Neural progenitor cell (in vitro differentiated cells): ENCODE results near the gene EPHA4. TPM values are rescaled to one million over a fixed set of nuclear protein-coding genes. Genes with fewer than 3 reads are reported as not detected.
A peak's percentile ranks its signal among the peaks of the same experiment; 100 is the strongest.

ENCODE experiments used
- DNase-seq: peaks from one replicate; pipeline ENCODE4 v3.0.0-alpha.2; 2016; ENCODE audit warnings: low spot score
- H2AFZ ChIP-seq: fragments of 200-600 bp; sonication (generic); replicated peaks from 2 replicates; pipeline ENCODE4 v1.6.1; 2016; ENCODE audit warnings: antibody characterized with exemption
- H3F3A ChIP-seq: fragments of 200-600 bp; sonication (generic); 2 replicates; pipeline ENCODE4 v1.6.1; 2016; ENCODE audit warnings: antibody characterized with exemption, low read depth
- H3K27ac ChIP-seq: fragments of 200-600 bp; sonication (generic); 2 replicates; pipeline ENCODE4 v1.5.1; 2016; ENCODE audit warnings: mild to moderate bottlenecking
- H3K27me3 ChIP-seq: fragments of 200-600 bp; sonication (generic); 2 replicates; pipeline ENCODE4 v1.6.1; 2016; ENCODE audit warnings: mild to moderate bottlenecking, moderate library complexity
- H3K36me3 ChIP-seq: fragments of 200-600 bp; sonication (generic); 2 replicates; pipeline ENCODE4 v1.5.1; 2016
- H3K4me1 ChIP-seq: fragments of 200-600 bp; sonication (generic); 2 replicates; pipeline ENCODE4 v1.6.1; 2016; ENCODE audit warnings: mixed run types
- H3K4me2 ChIP-seq: fragments of 200-600 bp; sonication (generic); 2 replicates; pipeline ENCODE4 v1.6.1; 2016
- H3K4me3 ChIP-seq: fragments of 200-600 bp; sonication (generic); 2 replicates; pipeline ENCODE4 v1.5.1; 2016
- H3K79me2 ChIP-seq: fragments of 200-600 bp; sonication (generic); 2 replicates; pipeline ENCODE4 v1.6.1; 2016; ENCODE audit warnings: low read depth
- H3K9ac ChIP-seq: fragments of 200-600 bp; sonication (generic); 2 replicates; pipeline ENCODE4 v1.6.1; 2016
- H3K9me3 ChIP-seq: fragments of 200-600 bp; sonication (generic); 2 replicates; pipeline ENCODE4 v1.5.1; 2016; ENCODE audit warnings: low read depth
- H4K20me1 ChIP-seq: fragments of 200-600 bp; sonication (generic); 2 replicates; pipeline ENCODE4 v1.6.1; 2016; ENCODE audit warnings: low read depth
- H3K27ac Mint-ChIP-seq: 3 replicates; pipeline ENCODE4 v1.8.0; 2021; ENCODE audit warnings: mixed read lengths
- H3K27me3 Mint-ChIP-seq: 2 replicates; pipeline ENCODE4 v1.8.0; 2022; ENCODE audit warnings: low read depth, mild to moderate bottlenecking, inconsistent platforms, moderate library complexity, mixed read lengths; ENCODE audit not compliant: insufficient read depth
- H3K36me3 Mint-ChIP-seq: 3 replicates; pipeline ENCODE4 v1.8.0; 2021; ENCODE audit warnings: mixed read lengths
- H3K4me1 Mint-ChIP-seq: 3 replicates; pipeline ENCODE4 v1.8.0; 2021; ENCODE audit warnings: mixed read lengths
- H3K4me3 Mint-ChIP-seq: 3 replicates; pipeline ENCODE4 v1.8.0; 2021; ENCODE audit warnings: mild to moderate bottlenecking, moderate library complexity, mixed read lengths
- H3K9me3 Mint-ChIP-seq: 3 replicates; pipeline ENCODE4 v1.8.0; 2020; ENCODE audit warnings: mixed read lengths
- CTCF ChIP-seq: fragments of 200-600 bp; sonication (generic); IDR thresholded peaks from 2 replicates; pipeline ENCODE4 v1.5.1; 2017; ENCODE audit warnings: antibody characterized with exemption, mild to moderate bottlenecking
- EZH2 ChIP-seq: fragments of 200-600 bp; sonication (generic); IDR thresholded peaks from 2 replicates; pipeline ENCODE4 v1.6.1; 2017; ENCODE audit warnings: antibody characterized with exemption, mild to moderate bottlenecking, moderate library complexity
- EZH2phosphoT487 ChIP-seq: fragments of 200-600 bp; sonication (generic); IDR thresholded peaks from 2 replicates; pipeline ENCODE4 v1.6.1; 2017; ENCODE audit warnings: antibody characterized with exemption
- total RNA-seq: library from RNA; depleted of rRNA; stranded (reverse); fragments of >200 nt; gene quantifications from 2 replicates; pipeline ENCODE4 v1.2.3, GENCODE V29; 2015; ENCODE audit warnings: low replicate concordance

Gene EPHA4
- total RNA-seq, 1 donor from 2014 or later: 323 TPM

GRCh38 chr2:221546505-221547225 lies 25.4 kb downstream of the EPHA4 start:
- Mint-ChIP-seq H3K27ac (no peak overlapping the region), H3K4me3 (no peak overlapping the region), H3K4me1 (peaks cover 7% of the 10 kb centered on the region), H3K27me3 (peaks cover 3% of the 10 kb centered on the region), H3K36me3 (peaks cover 49% of the 10 kb centered on the region), H3K9me3 (peaks cover 15% of the 10 kb centered on the region)
- H3K27ac ChIP-seq: peak overlapping the region; percentile 16
- no peak overlapping the region for H2AFZ ChIP-seq
- H3K4me2 ChIP-seq: peak overlapping the region; percentile 11
- TF ChIP-seq EZH2phosphoT487: no peak
- no peak for TF ChIP-seq EZH2
- no peak for TF ChIP-seq CTCF
- no peak overlapping the region for H3K4me3 ChIP-seq
- H3K4me1 ChIP-seq: peaks cover 51% of the 10 kb centered on the region
- H3K9me3 ChIP-seq: no peaks in the 10 kb centered on the region
- peaks cover 26% of the 10 kb centered on the region for H3F3A ChIP-seq
- no peak overlapping the region for H3K9ac ChIP-seq
- H4K20me1 ChIP-seq: peaks cover 100% of the 10 kb centered on the region
- no peaks in the 10 kb centered on the region for H3K27me3 ChIP-seq
- peaks cover 27% of the 10 kb centered on the region for H3K36me3 ChIP-seq
- H3K79me2 ChIP-seq: peaks cover 100% of the 10 kb centered on the region
- DNase-seq: no peak

GRCh38 chr2:221541131-221541735 lies 30.9 kb downstream of the EPHA4 start:
- Mint-ChIP-seq H3K4me3 (no peak overlapping the region), H3K27ac (no peak overlapping the region), H3K27me3 (peaks cover 3% of the 10 kb centered on the region), H3K36me3 (peaks cover 33% of the 10 kb centered on the region), H3K4me1 (peaks cover 13% of the 10 kb centered on the region), H3K9me3 (peaks cover 8% of the 10 kb centered on the region)
- Histone ChIP-seq H4K20me1 (peaks cover 100% of the 10 kb centered on the region), H3K27me3 (no peaks in the 10 kb centered on the region), H3K4me3 (no peak overlapping the region), H3F3A (peaks cover 18% of the 10 kb centered on the region), H3K27ac (peak overlapping the region; percentile 3), H3K9me3 (no peaks in the 10 kb centered on the region), H3K36me3 (peaks cover 24% of the 10 kb centered on the region), H3K79me2 (peaks cover 100% of the 10 kb centered on the region), H3K9ac (no peak overlapping the region), H2AFZ (no peak overlapping the region), H3K4me2 (no peak overlapping the region), H3K4me1 (peaks cover 49% of the 10 kb centered on the region)
- no peak for TF ChIP-seq EZH2phosphoT487
- TF ChIP-seq CTCF: no peak
- no peak for TF ChIP-seq EZH2
- DNase-seq: no peak

DNA sequence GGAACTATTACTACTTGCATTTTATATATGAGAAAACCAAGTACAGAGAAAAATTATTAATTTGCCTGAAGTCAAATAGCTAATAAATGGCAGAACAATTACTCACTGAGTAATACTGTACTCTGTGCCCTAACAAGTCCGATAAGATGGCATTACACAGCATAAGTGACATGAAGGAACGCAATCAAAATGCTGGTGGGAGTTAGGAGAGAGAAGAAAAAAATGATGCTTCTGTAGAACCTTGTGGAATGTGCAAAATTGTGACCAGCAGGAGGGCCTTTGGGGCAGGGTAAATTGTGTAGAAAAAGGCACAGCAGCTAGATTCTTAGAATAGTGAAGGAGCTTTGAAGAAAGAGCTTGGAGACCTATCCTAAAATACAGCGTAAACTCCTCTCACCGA lies 32.9 kb downstream of the EPHA4 start:
- H2AFZ ChIP-seq: no peak overlapping the region
- H3K4me2 ChIP-seq: no peak overlapping the region
- H3K36me3 Mint-ChIP-seq: peaks cover 23% of the 10 kb centered on the region
- no peak overlapping the region for H3K4me3 ChIP-seq
- H3K79me2 ChIP-seq: peaks cover 100% of the 10 kb centered on the region
- H3K27me3 ChIP-seq: no peaks in the 10 kb centered on the region
- peaks cover 33% of the 10 kb centered on the region for H3K36me3 ChIP-seq
- H3K9me3 ChIP-seq: no peaks in the 10 kb centered on the region
- H3K9me3 Mint-ChIP-seq: no peaks in the 10 kb centered on the region
- no peak overlapping the region for H3K4me3 Mint-ChIP-seq
- H3K27ac Mint-ChIP-seq: no peak overlapping the region
- peaks cover 100% of the 10 kb centered on the region for H4K20me1 ChIP-seq
- peaks cover 13% of the 10 kb centered on the region for H3K4me1 Mint-ChIP-seq
- H3K27ac ChIP-seq: no peak overlapping the region
- TF ChIP-seq EZH2phosphoT487: no peak
- TF ChIP-seq CTCF: no peak
- TF ChIP-seq EZH2: no peak
- no peaks in the 10 kb centered on the region for H3K27me3 Mint-ChIP-seq
- peaks cover 56% of the 10 kb centered on the region for H3K4me1 ChIP-seq
- no peak for DNase-seq
- peaks cover 23% of the 10 kb centered on the region for H3F3A ChIP-seq
- H3K9ac ChIP-seq: no peak overlapping the region
